D721Med (cell line): ENCODE results near the gene BATF3.
"Not testable (repeated sequence)": the region's sequence is repeated elsewhere in the genome, so short reads cannot be mapped to it uniquely, and the experiment has no call there.

Experiments
- DNase-seq: peaks from one replicate; pipeline ENCODE4 v3.0.0; 2011; ENCODE audit warnings: low spot score; ENCODE audit not compliant: insufficient read length
- FAIRE-seq: peaks from 2 replicates; lab custom pipeline; 2011; peaks lifted over from hg19 to GRCh38; lab: Jason Lieb, UNC
- TF ChIP-seq, protein P1 (sequence below): IDR thresholded peaks from 2 replicates; pipeline ENCODE4 v1.5.1; 2012; ENCODE audit warnings: mild to moderate bottlenecking, control low read depth; ENCODE audit not compliant: insufficient read depth; ENCODE audit errors: missing control alignments

The BATF3 gene

GRCh38 chr1:212640223-212640878, 59.3 kb downstream of the BATF3 start:
- TF ChIP-seq, protein P1, sequence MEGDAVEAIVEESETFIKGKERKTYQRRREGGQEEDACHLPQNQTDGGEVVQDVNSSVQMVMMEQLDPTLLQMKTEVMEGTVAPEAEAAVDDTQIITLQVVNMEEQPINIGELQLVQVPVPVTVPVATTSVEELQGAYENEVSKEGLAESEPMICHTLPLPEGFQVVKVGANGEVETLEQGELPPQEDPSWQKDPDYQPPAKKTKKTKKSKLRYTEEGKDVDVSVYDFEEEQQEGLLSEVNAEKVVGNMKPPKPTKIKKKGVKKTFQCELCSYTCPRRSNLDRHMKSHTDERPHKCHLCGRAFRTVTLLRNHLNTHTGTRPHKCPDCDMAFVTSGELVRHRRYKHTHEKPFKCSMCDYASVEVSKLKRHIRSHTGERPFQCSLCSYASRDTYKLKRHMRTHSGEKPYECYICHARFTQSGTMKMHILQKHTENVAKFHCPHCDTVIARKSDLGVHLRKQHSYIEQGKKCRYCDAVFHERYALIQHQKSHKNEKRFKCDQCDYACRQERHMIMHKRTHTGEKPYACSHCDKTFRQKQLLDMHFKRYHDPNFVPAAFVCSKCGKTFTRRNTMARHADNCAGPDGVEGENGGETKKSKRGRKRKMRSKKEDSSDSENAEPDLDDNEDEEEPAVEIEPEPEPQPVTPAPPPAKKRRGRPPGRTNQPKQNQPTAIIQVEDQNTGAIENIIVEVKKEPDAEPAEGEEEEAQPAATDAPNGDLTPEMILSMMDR, result no peak
- FAIRE-seq (no peak), DNase-seq (no peak)

DNA sequence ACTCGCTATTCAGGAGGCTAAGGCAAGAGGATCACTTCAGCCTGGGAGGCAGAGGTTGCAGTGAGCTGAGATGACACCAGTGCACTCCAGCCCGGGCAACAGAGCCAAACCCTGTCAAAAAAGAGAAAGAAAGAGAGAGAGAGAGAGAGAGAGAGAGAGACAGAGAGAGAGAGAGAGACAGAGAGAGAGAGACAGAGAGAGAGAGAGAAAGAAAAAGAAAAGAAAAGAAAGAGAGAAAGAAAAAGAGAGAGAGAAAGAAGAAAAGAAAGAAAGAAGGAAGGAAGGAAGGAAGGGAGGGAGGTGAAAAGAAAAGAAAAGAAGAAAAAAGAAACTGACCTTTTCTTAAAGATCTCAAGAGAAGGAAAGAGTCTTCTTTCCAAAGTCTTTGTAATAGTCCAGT, 60.1 kb downstream of the BATF3 start:
- not testable (repeated sequence) for FAIRE-seq, DNase-seq

DNA sequence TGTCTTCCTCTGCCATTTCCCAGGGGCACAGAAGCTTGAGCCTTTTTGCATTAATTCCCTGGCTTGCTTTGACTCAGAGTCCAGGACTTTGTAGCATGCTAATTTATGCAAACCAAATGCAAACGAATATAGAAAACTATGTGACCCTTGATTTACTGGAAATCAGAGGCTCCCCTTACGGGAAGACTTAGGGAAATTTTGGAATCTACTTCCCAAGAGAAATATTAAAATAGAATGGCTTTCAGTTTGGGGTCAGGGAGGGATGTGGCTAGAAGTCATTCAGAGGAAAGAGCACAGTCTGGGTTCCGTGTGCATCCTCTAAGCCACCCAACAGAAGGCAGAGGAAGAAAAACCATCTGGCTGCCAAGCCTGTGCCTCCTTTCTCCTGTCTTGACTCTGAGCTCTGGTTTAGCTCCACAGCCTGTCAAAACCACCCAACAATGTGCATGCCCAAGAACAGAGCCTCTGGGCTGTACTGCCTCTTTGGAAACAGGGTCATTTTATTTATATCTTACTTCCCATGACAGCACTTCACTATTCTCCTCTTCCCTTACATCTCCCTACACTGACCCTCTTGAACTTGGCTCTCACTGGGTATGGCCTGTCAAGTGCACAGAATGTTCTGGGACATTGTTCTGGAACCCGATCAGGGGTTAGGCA, 61.0 kb downstream of the BATF3 start:
- no peak for FAIRE-seq
- DNase-seq, result no peak
- TF ChIP-seq, protein P1, result no peak

DNA sequence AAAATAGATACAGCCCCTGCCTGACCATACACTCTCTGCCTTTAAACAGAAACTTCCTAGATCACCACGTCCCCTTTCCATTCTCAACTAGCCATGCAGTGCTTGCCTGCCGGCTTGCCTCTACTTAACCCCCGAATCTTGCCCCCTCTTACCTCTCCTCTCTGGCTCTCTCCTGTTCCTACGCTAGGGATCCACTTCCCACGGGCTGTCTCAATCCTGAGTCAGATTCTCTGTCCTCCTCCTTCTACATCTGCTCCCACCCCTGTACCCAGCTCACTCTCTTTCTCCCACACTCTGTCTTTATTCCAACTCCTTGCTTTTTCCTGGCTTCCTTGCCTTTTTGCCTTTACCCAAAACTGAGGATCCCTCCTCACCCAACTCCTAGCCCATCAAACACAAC, 61.7 kb downstream of the BATF3 start:
- TF ChIP-seq, protein P1, result no peak
- FAIRE-seq, result no peak
- no peak for DNase-seq
